Activated CD8-positive, alpha-beta memory T cell treated with anti-CD3 and anti-CD28 coated beads, Interleukin-2, amount 50 U/mL, for 1 hour (primary cell): Measurements from ENCODE around the gene VEZT.

Source experiments
- DNase-seq: peaks from one replicate; pipeline ENCODE4 v3.0.0-alpha.2; 2020; ENCODE audit errors: extremely low read depth

VEZT gene

DNA sequence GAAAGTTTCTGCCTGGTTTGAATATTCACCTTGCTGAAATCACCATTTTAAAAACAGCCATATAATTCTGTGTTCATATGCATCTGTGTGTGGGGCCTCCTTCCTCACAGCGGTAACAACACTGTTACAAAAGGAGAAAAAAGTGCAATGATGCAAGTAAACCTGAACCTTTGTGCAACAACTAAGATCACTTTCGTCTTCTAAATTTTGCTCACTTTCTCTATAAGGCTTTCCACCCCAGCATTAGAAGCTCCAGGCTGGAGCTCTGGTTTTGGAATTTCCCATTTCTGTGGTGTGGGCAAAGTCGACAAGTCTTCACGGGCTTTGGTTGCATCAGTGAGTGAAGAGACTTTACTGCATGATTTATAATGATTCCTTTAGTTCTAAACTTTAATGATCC is 18.7 kb upstream of the VEZT start:
- no peak for DNase-seq

DNA sequence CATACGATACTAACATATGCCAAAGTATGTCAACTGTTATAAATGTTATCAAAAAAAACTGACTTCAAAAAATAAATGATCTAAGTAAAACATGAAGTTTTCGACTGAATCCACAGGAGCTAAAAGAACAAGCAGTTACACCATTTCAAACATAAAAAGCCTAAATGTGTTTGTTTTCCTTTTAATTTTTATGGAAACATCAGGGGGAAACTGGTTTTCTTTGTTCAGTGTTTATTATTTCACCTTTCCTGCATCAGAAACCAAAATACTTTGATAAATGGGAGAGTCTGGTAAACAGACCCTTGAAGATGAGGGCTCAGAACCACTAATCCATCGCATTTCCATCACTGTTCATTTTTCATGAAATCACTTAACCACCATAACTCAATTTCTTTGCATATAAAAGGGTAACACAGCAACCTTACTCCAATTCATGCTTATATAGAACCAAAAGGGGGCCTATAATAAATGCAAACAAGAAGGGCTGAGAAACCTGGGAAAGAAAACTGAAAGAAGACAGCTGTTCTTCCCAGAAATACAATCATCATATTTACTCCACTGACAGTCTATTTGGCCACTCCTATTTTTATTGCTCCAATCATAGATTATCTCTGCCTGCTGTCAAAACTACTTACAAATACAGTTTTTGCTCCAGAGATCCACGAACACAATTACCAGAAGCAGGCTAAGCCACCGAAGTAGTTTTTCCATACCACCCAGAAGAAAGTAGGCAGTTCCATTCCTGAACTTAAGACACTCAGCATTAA is 17.3 kb upstream of the VEZT start:
- no peak for DNase-seq

GRCh38 chr12:95201056-95201670 is 16.4 kb upstream of the VEZT start:
- DNase-seq, result no peak

- no peak for DNase-seq
These were observed 14.7 kb upstream of the VEZT start for GRCh38 chr12:95202691-95203486.

DNA sequence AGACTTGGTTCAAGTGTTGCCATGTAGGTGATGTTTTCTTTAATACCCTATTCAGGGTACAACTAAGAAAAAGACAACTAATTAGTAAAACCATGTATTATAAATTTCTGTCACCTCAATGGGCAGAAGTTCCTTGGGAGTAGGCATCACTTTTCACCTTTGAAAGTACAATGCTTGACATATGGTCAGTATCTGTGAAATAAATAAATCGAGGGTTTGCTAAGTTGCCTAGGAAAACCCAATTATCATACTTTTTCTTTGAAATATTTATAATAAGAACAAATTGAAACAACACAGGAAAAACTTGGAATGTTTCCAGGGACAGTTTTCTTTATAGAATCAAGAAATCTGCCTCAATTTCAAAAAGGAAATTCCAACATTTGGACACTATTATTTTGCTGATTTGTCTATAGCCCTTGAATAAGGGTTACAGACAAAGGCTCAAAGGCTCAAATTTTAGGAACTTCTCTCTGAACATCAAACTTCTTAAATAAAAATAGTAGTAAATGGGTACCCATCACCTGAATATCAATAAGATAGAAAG is 14.0 kb upstream of the VEZT start:
- no peak for DNase-seq

DNA sequence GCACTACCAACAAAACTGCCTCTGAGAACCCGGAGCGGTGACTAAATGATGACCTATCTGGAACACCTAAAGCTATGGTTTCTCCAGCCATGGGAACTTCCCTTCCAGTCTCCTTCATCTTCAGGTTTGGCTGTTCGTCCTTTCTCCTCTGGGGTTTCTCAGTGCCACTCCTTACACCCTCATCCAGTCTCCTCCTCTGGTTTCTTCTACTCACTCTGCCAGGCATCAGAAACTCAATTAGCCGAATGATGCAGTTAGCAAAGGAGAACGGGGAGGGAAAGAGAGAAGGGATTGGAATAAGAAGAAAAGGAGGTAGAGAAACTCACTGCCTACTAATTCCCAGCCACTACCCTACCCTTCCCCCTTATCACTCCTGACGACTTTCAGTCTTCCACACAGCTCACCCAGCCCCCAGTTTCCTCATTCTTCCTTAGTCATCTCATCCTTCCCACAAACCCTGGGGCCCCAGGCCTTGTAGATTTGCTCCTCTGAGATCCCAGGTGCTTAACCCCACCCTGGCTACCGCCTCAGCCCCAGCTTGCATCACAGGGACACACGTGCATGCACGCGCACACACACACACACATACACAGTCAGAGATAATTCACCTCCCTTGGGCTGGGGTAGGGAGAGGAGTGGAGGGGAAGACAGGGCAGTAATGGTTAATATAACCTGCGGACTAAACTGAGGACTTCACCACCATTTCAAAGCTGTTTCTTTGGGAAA is 13.3 kb upstream of the VEZT start:
- no peak for DNase-seq

- DNase-seq, result no peak
These were observed 12.5 kb upstream of the VEZT start for GRCh38 chr12:95205016-95205624.

GRCh38 chr12:95205685-95206084 is 11.9 kb upstream of the VEZT start:
- DNase-seq, result no peak

DNA sequence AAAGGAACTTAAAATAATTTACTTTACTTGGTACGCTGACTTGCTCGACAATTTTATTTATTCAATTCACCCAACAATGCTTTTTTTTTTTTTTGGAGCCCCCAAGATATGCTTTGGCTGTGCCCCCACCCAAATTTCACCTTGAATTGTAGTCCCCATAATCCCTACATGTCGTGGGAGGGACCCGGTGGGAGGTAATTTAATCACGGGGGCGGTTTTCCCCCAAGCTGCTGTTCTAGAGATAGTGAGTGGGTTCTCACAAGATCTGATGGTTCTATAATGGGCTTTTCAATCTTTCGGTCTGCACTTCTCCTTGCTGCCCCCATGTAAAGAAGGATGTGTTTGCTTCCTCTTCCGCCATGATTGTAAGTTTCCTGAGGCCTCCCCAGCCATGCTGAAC is 10.7 kb upstream of the VEZT start:
- DNase-seq, result no peak

GRCh38 chr12:95207407-95207806 is 10.2 kb upstream of the VEZT start:
- DNase-seq, result no peak

- DNase-seq, result no peak
These were observed 8.9 kb upstream of the VEZT start for GRCh38 chr12:95208678-95209077.

DNA sequence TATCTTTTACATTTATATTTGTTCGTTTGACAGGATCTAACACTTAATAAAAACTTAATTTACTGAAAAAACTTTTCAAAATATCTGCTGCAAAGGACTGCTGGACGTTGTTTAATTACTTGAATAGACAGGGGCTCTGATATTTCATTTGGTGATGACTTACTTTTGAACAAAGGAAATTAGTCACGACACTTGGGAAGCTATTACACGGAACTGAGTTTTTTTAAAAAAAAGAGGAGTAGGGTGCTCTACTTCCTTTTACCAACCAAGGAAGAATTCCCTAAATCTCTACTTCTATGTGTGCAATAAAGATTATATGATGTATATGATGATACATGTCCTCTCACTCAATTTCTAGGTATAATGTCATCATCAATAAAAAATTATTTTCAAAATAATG is 5.0 kb upstream of the VEZT start:
- DNase-seq, result no peak

GRCh38 chr12:95213119-95213518 is 4.5 kb upstream of the VEZT start:
- DNase-seq, result no peak

DNA sequence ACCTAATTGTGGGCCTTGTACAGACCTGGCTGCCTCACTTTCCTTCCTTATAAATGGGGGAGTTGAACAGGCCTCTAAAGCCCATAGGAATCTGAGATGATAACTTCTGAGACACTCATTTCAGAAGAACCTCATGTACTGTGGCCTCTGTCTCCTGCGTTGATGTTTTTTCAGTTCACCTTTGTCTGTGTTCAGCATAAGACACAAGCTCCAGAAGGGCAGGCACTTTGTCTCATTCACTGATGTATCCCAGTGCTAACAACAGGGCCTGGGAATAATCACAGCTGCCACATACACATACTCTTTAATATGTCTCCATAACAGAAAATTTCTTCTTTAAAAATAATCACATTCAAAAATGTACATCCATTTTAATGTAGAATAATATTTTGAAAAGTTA is 3.7 kb upstream of the VEZT start:
- no peak for DNase-seq

DNA sequence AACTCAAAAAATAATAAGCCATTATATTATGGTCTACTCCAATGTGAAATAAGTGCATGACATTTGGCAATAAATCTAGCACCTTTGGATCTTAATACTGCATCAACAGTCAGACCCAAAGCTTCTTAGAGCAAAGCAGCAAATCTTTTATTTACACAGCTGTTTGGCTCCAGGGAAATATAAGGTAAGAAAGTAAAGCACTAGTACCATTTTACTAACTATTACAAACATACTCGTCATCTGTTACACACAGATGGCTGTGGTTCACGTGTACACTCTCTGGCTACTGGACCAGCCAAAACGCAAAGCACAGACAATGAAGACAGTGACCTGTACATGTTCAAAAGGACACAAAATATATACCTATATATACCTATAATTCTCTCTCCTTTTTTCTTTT is 3.1 kb upstream of the VEZT start:
- DNase-seq, result no peak

- DNase-seq, result no peak
These were observed 1.7 kb upstream of the VEZT start for GRCh38 chr12:95215949-95216348.

GRCh38 chr12:95216711-95217376 is 763 bp upstream of the VEZT start:
- DNase-seq, result no peak

DNA sequence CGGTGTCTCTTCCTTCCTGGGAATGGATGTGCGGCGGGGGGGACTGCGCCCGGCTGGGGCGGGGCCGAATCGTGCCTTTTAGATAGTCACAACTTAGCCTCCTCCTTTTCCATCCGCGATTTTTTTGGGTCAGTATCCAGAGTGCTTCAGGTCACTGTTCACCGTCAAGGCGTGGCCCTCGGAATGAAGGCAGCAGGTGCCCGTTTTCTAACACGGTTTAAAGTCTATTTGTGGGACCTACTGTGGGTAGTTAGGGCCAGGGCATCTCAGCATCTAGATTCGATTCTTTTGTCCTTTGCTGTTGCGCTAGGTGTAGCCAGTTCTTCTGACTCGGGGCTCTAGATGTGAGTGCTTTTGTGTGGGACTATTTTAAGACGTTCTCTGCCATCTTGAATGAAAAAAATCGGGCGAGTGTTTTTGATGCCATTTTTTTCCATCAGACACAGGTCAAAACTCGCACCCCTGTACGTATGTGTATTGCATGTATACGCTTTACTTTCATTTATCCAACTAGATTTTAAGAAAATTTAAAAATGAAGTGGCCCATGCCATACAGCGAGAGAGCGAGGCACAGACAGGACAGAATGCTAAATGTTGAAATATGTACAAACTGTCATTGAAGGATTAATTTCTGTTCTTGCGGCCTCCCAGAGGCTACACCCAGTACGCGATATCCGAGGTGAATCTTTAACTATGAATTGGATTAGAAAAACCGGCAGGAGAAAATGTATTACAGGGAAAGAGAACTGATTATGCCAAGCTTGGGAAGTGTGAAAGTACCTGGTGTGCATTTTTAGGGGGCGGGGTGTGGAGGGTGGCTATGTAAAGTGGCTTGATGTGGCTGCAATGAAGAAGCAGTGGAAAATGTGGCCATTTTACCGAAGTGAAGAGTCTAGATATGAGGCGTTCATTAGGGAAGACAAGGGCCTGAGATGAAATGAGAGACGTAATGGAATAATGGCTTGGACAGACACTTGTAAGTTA is 835 bp downstream of the VEZT start:
- DNase-seq, result no peak

DNA sequence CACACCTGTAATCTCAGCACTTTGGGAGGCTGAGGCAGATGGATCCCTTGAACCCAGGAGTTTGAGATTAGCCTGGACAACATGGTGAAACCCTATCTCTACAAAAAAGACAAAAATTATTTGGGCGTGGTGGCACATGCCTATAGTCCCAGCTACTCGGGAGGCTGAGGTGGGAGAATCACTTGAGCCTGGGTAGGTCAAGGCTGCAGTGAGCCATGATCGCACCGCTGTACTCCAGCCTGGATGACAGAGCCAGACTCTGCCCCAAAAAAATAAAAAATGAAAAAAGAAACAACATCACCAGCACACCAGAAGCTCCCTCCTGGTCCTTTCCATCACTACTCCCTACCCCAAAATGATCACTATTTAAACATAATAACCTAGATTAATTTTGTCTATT is 2.6 kb downstream of the VEZT start:
- no peak for DNase-seq

DNA sequence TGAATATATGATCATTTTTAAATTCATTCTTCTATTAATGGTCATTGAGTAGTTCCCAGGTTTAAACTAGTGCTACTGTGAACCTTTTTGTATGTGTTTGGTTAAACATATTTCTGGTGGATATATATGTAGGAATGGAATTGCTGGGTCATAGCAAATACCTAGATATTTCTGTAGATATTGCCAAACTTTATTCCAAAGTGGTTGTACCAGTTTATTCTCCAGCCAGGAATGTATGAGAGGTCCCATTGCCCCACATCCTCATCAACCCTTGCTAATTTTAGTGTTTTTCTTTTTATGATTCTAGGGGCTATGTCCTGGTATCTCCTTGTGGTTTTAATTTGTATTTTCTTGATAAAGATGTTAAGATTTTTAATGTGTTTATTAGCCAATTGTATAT is 3.1 kb downstream of the VEZT start:
- no peak for DNase-seq
